Activated CD4-positive, alpha-beta T cell treated with anti-CD3 and anti-CD28 coated beads, Interleukin-2, amount 50 U/mL, for 4 hours (primary cell): ENCODE data around the gene SHISA9.

Experiments
- DNase-seq, 2 experiments: peaks; one replicate each; pipeline ENCODE4 v3.0.0-alpha.2; 2020

SHISA9 gene

DNA sequence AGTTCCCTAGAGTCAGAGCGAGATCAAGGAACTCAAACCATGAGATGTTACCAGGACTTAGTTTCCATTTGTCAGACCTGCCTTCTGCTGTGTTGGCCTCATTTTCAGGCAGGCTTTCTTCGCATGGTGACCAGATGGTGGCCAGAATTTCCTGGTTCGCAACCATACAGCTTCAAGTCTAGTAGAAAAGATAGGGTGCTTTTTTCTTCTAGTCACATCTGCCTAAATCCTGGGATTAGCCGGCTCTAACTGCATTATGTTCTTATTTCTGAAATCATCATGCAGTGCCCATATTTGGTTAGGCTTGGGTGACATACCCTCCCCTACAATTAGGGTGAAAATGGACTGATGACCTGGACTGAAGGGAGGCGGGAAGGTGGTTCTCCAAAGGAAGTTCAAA lies 131.5 kb downstream of the SHISA9 start:
- no peak for DNase-seq

DNA sequence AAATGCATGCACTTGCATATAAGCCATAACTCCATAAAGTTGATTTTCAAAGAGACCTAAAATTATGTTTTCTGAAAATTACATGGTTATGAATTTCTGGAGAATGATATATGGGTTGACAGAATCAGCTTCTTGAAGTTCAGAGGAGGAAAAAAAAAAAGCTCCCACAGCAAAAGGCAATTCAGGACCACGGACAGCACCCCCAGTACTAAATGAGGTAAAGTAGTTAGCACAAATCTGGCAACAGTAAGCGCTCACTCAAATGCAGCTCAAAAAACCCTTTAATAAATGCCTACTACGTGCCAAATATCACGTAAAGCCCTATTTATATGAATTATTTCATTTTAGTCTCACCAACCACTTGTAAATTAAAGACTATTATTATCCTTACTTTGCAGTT lies 135.2 kb downstream of the SHISA9 start:
- DNase-seq = no peak

DNA sequence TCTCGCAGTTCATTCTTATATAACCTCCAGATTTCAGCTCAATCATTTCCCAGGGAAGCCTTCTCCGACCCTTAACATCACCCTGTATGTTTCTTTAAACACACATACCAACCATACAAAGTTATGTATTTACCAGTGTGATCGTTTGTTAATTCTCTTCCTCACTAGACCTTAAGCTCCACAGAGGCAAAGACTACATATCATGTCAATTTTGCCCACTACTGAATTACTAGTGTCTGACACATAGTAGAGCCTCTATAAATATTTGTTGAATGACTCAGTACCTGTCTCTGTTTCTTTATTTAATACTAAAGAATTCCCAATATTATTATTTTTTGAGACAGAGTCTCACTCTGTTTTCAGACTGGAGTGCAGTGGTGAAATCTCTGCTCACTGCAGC lies 137.2 kb downstream of the SHISA9 start:
- DNase-seq = no peak

DNA sequence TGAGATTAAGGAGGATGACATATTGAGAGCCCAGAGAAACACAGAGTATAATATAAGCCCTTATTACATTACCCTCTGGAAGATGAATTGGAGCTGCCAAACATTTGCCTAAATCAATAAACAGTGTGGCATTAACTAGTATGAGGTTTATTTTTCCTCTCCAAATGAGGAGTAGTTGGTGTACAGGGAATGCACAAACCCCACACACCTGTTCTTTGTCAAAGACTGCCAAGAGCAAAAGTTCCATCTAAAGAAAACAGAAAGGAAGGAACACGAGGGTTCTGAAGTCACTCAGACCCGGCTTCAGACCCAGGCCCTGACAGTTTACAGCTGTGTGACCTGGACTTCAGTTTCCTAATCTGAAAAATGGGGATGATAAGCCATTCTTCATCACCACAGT lies 138.1 kb downstream of the SHISA9 start:
- no peak for DNase-seq

DNA sequence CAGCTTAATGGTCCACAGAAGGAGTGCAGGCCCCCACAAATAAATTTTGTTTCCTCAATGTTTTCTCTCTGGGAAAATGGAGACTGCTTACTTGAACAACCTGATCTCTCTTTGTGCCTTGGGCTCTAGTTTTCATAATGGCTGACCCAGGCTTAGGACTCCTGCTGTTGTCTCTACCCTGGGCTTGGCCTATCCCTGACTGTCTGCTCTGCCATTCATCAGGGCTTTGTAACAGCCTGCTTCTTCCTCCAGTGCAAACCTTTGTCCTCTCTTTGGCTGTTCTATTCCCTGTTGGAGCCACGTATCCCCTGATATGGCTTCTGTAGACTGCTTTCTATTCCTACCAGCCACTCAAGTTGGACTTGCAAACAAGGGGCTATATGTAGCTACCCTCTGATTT lies 139.8 kb downstream of the SHISA9 start:
- no peak for DNase-seq

DNA sequence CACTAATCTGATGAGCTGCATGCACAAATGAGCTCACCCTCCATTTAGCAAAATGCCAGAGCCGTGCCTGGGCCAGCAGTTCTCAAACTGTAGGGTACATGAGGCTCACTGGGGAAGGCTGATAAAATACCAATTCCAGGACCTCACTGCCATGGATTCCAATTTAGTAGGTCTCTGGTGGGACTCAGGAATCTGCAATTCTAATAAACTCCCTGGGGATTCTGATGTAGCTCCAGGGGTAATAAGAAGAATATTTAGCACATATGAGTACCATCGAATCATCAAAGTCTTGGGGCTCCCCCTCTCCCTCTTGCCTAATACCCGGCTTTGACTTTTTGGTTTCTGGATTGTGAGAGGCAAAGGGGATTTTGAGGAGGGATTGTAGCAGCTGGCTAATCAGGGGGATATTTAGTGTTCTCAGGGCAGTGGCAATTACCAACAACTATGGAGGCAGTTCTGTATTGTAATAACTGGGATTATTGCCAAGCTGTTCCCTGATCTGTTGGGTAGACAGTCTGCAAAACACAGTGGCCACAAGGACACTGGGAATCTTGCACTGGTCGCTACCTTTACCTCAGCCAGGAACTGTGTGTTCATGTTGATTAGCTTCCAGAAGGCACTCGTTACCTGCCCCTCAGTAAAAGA lies 140.4 kb downstream of the SHISA9 start:
- DNase-seq = no peak

DNA sequence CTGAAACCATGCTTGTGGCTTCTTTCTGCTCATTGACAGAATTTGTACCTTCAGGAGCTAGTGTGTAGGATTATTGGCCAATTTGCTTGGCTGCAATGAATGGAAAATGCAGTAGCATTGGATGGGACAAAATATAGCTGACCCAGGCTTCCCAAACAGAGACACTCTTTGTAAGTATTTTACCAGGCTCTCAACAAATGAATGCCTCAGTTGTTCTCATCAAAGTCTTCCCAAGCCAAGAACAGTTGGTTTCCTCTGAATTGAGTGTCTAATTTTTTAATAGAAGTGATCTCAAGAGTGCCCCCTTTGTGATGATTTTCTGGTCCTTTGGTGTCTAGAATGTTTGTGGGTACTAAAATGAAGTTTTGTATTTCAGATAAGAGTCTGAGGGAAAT lies 140.9 kb downstream of the SHISA9 start:
- no peak for DNase-seq

DNA sequence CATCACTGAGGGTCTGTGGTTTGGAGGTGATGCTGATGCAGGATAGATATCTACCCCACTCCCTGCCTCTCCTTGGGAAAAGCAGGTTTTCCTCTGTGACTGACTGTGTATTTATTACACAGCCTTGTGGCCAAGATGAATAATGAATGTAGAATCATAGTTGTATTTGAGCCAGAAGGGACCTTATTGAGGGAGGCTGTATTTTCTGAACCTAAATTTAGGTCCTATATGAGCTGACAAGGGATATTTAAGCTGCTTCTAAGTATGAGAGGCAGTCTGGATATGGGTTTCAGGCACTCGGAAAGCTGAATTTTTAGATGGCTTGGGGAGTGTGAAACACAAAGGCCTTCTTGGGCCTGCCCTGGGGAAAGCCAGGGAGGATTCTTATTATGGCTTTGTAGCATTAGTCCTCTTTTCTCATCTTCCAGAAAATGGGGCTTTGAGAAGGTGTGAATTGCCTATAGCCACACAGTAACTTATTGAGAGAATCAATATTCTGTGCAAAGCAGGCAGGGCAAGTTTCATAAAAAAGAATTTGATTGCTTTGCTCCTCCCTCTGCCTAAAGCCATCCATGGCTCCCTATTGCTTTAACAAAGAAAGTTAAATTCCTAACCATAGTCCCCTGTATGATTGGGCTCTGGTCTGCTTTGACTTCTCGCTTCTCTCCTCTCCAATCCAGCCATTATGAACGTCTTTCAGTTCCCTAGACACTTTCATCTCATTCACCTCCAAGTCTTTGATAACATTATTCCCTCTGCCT lies 144.8 kb downstream of the SHISA9 start:
- DNase-seq = no peak

DNA sequence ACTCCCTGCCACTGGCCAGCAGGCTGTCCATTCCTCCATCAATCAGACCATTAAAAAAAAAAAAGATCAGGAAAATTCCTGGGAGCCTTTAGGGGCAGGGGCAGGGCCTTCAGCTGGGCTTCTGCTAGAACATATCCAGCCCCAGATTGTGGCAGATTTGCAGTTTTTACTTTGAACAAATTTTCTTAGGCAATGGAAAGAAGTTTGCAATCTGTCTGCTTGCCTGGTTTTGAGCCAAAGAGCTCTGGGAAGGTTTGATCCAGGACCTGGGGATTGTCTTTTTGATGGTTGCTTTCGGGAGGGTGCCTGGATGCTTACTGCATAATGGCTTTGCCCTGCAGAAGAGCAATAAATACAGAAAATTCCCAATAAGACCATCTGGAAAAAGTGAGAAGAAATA lies 145.9 kb downstream of the SHISA9 start:
- no peak for DNase-seq

DNA sequence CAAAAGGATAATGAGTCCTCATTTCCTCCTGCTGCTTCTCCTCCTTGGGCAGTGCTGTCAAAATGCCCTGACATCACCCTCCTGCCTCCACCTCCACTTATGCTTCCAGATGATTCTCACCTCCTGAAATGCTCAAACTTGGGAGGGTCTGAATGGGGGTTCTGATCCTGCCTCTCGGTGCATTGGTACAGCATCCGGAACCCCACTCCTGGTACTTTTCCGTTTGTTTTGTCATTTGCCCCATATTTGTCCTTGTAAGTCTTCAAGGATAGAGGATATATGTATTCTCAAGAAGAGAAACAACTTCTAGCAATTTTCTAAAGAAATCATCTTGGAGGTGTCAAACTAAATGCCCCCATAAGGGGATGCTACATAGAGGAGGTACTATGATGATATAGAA lies 148.3 kb downstream of the SHISA9 start:
- no peak for DNase-seq

DNA sequence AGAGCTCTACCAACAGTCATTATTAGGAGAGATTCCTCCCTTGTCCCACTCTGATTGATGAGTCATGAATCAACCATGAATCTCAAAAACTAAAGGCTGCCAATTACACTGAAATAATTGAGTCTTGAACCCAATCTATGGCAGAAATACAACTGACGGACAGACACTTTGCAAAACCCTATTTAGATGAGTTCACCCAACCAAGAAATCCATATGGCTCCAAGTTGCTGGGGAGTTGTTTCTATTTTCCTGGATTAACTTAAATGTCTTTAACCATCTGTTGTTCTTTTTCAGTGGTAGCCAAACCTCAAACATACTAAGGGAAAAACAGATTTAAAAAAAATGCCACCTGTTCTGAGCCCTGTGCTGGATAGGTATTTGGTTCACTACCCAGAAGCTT lies 151.0 kb downstream of the SHISA9 start:
- DNase-seq = no peak

DNA sequence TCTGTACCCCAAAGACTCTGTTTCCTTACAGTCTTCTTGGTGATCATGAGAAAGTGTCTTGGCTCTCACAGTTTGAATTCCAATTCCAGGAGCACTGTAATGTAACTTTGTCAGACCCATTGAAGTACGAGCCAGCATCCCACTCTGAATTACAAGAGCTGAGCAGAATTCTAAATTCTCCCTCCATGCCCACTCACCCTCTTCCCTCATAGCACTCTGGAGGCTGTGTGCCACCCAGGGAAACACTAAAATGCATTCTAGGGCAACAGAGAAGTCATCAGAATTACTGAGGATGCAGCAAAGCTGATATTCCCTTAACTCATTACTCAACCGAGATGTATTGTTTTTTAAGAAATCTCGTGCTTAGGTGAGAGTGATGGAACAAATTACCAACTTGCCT lies 154.1 kb downstream of the SHISA9 start:
- no peak for DNase-seq

DNA sequence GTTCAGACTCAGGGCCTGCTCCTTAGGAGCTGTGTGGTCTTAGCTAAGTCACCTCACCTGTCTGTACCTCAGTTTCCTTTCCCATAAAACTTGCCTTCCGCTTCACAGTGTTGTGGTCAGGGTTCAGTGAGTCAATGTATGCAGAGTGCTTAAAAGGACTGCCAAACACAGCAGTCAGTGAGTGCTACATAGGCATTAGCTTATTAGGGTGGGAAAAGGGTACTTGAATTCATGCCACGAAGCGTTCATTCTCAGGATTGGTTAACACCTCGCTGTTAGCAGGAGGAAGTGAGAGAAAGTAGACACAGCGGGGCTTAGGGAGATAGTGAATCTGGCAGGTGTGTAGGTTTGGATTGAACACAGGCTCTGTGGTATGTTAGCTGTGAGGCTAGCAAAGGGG lies 155.2 kb downstream of the SHISA9 start:
- DNase-seq = no peak

DNA sequence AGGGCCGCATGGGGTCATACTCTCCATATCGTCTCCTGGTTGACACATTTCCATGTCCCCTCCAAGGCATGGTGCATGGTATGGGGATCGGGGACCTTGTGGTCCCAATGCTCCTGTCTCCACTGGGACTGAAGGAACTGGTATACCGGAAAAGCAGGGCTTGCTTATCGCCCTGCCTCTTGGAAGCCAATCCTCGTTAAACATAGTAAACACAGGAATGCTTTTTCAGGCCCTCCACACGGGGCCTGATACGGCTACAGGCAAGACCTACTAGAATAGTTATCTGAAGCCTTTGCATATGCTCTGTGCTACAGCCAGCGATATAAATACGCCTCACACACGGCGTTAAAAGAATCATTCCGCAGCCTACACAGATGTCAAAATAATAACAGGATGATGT lies 159.5 kb downstream of the SHISA9 start:
- DNase-seq = no peak

DNA sequence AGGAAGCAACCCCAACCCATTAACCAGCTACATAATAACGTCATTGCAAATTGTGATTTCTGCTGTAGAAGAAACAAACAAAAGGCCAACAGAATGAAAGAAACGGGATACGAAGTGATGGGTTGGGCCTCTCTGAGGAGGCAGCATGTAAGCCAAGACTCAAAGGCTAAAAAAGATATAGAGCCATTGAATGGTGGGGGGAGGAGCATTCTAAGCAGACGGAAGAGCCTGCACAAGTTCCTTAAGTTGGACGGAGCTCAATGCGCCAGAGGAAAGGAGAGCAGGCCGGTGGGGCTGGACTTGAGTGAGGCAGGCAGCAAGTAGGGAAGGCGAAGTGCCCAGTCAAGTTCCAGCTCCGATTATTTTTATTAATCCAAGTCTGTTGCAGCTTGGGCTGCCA lies 160.3 kb downstream of the SHISA9 start:
- DNase-seq = no peak

DNA sequence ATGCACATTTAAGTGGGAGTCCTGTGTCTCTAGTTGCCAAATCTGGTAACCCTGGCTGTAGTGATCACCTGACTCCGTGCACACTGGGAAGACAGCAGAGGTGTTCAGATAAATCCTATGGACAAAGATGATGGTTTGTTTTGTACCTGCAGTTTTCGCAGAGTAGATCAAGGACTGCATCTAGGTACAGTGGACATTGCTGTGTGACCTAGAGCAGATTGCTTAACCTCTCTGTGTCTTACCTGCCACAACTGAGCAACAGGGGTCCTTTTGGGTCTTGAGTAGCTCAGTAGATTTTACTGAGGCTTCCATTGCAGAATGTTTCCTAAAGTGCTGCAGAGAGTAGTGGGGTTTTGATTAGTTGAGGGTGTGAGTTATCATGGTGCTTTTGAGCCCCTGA lies 160.8 kb downstream of the SHISA9 start:
- DNase-seq = no peak

DNA sequence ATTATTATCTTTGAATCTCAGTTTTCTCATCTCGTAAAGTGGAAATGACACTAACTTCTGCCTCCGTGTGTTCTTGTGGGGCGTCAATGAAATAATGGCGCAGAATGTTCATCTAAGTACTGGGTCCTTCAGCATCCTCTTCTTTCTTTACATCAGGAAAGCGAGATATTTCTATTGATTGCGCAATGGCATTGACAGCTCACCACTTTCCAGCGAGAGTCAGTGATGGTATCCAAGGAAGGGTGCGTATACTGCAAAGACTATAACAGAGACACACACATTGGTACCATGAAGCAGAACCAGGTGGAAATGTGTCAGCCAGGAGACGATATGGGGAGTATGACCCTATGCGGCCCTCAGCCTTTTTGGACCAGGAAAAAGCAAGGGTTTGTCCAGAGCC lies 162.1 kb downstream of the SHISA9 start:
- DNase-seq = no peak

DNA sequence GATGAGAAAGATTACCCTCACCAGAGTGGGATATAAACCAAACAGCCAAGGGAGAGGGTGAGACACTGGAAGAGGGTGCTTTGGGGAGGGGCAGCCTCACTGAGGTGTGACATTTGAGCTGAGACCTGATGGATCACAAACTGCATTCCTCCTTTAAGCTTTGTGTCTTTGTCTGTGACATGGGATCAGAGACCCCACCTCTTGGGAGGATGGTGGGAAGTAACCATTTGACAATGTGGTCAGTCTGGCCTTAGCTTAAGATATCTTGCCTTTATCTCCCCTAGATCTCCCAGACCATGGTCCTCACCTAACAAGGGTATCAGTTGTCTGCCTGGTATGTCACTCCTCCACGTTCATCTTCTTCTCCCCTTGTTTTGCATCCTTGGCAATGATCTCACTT lies 163.4 kb downstream of the SHISA9 start:
- DNase-seq = no peak

DNA sequence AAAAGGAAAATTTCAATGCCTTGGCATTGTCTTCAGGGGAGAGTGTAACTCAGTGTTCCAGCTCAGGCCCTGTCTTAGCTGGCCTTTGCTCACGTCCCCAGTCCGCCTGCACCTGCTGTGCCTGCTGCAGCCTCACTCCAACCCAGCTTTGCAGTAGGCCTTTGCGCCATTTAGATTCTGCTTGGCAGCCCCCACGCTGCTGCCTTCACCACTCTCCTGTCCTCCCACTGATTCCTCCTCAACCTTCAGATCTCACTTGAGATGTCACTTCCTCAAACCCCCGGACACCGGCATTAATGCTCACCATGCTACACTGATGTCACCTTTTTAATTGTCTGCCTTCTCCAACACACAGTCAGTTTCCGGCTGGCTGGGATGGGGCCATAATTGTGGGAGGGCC lies 166.2 kb downstream of the SHISA9 start:
- no peak for DNase-seq

DNA sequence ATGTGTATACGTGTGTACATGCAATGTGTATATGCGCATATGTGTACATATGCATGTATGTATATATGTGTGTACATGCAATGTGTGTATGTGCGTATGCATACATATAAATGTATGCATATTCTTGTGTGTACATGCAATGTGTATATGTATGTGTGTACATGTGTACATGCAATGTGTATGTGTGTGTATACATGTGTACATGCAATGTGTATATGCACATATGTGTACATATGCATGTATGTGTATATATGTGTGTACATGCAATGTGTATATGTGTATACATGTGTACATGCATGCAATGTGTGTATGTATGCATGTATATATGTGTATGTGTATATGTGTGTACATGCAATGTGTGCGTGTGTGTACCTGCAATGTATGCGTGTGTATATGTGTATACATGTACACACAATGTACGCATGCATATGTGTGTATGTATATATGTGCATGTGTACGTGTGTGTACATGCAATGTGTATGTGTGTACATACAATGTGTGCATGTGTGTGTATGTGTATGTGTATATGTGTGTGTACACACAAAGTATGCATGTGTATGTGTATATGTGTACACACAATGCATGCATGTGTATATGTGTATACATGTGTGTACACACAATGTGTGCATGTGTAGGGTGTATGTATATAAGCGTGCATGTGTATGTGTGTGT lies 167.7 kb downstream of the SHISA9 start:
- no peak for DNase-seq

DNA sequence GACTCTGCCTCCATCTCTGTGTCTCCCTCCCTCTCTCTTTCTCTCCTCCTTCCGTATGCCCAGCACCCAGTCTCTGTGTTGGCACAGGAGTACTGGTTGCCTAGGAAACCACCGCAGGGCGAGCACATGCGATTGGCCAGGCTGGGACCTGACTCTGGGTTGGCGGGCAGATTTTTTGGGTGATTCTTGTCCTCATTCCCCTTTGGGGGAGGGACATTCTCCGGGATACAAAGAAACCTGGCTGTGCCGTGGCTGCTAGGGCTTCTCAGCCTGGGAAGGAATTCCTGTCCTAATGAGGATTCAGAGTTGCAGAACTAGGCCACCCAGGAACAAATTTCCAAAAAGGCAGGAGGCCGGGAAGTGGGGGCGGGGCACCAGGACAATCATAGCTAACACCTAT lies 168.9 kb downstream of the SHISA9 start:
- no peak for DNase-seq

DNA sequence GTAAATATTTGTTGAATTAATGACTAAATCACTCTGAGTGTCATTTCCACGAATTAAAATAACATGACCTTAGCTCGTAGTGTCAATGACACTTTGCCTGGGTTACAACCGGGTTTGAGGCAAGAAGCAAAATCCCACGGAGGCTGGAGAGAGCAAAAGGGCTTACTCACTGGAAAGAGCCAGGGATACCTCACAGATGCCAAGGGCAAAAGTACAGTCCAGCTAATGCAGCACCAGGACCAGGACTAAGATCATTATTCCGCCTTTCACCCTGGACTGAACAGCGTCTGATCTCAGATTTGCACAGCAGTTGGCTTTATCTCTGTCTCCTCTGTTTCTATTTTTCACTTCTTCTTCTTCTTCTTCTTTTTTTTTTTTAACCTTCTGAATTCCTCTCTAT lies 175.5 kb downstream of the SHISA9 start:
- no peak for DNase-seq

DNA sequence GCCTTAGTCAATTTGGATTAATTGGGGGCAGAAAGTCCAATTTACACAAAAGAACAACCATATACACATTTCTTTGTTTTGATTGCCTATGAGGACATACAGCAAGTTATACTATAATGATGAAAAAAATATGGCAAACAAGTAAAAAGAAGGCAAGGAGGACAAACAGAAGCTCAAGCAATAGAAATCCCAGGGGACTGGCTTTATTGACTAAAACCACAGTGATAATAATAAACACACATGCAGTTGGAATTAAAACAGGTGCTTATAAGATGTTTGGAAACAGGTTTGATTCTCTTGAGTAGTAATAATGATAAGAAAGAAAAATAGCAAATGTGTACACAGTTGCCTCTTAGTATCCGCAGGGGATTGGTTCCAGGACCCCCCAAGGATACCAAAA lies 176.4 kb downstream of the SHISA9 start:
- no peak for DNase-seq

DNA sequence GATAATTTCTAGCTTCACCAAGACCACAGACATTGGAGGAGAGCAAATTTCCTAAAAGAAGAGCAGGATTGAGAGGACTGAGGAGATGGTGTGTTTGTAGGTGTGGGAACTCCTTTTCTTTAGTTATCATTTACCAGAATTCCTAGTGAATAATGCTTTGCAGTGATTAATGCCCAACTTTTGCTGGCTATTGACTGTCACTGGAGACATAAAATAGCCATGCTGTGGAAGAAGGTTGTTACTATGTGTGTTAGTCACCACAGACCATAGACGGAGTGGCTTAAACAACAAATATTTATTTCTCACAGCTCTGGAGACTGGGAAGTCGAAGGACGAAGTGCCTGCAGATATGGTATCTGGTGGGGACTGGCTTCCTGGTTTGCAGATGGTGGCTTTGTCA lies 179.1 kb downstream of the SHISA9 start:
- DNase-seq = no peak
